ENCODE measurements around the gene GPR148. TPM values are rescaled to one million over a fixed set of nuclear protein-coding genes. Genes with fewer than 3 reads are reported as not detected.

Gene GPR148
- total RNA-seq, 2 experiments from 2014 or later, result not detected

GRCh38 chr2:130756053-130756873 lies 27.4 kb downstream of the GPR148 start:
- peak; percentile 12 for DNase-seq
- H3K4me3 Mint-ChIP-seq, result no peak overlapping the region
- no peaks in the 10 kb centered on the region for H3K36me3 Mint-ChIP-seq (ENCODE audit: low read depth)
- H3K9me3 Mint-ChIP-seq, result no peaks in the 10 kb centered on the region
- peaks cover 48% of the 10 kb centered on the region for H3K27me3 Mint-ChIP-seq (ENCODE audit: low read depth)
- CTCF ChIA-PET, result no interaction called here
- peaks cover 3% of the 10 kb centered on the region for H3K4me1 Mint-ChIP-seq (ENCODE audit: low read depth)
- intact Hi-C loops (cut with micrococcal nuclease), result no loop called here
- H3K27ac Mint-ChIP-seq, result no peak overlapping the region

DNA sequence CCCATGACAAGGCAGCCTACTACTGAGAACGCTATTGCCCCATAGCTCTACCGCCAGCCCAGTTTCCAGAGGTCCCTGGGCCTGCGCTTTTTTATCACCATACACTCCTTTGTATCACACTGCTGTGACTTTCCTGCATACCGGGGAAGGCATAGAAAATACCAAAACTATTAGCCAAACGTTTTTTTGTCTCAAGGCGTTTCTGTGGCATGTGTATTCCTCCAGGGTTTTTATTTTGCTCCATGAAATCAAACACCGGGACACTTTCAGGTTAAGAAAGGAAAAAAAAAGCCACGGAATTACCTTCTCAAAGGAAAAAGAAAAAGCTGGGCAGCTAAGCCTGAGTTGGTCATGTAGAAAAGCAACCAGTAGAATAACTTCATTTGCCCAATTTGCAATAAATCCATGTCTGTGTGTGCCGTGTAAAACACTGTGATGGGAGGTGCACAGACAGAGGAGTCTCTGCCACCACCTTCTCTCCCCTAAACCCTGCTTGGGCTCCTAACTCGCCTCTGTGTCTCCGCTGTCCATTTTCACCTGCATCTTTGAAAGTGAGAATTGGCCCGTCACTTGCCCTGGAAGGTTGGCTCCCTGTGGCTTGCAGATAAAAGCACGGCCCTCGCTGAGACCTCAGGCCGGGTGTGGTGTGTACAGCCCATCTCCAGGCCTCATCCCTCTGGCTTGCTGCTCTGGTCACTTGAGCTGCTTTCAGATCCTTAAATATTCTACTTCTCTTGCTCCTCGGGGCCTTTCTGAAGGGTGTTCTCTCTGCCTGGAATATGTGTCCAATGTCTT lies 28.2 kb downstream of the GPR148 start:
- Mint-ChIP-seq H3K36me3 (ENCODE audit: low read depth) (no peaks in the 10 kb centered on the region), H3K9me3 (no peaks in the 10 kb centered on the region), H3K27ac (no peak overlapping the region), H3K4me3 (no peak overlapping the region), H3K27me3 (ENCODE audit: low read depth) (peaks cover 47% of the 10 kb centered on the region), H3K4me1 (ENCODE audit: low read depth) (peaks cover 3% of the 10 kb centered on the region)
- DNase-seq, result no peak
- intact Hi-C loops (cut with micrococcal nuclease), result no loop called here
- CTCF ChIA-PET, result no interaction called here

GRCh38 chr2:130759906-130760753 lies 31.3 kb downstream of the GPR148 start:
- no peak overlapping the region for H3K27ac Mint-ChIP-seq
- no peak for DNase-seq
- H3K9me3 Mint-ChIP-seq, result no peaks in the 10 kb centered on the region
- intact Hi-C loops (cut with micrococcal nuclease), result no loop called here
- peaks cover 3% of the 10 kb centered on the region for H3K4me1 Mint-ChIP-seq (ENCODE audit: low read depth)
- no peaks in the 10 kb centered on the region for H3K36me3 Mint-ChIP-seq (ENCODE audit: low read depth)
- H3K27me3 Mint-ChIP-seq (ENCODE audit: low read depth), result peaks cover 32% of the 10 kb centered on the region
- H3K4me3 Mint-ChIP-seq, result no peak overlapping the region
- CTCF ChIA-PET, result no interaction called here

GRCh38 chr2:130760754-130761751 lies 32.2 kb downstream of the GPR148 start:
- H3K27me3 Mint-ChIP-seq (ENCODE audit: low read depth), result peaks cover 30% of the 10 kb centered on the region
- H3K9me3 Mint-ChIP-seq, result no peaks in the 10 kb centered on the region
- intact Hi-C loops (cut with micrococcal nuclease), result no loop called here
- peaks cover 3% of the 10 kb centered on the region for H3K4me1 Mint-ChIP-seq (ENCODE audit: low read depth)
- H3K4me3 Mint-ChIP-seq, result no peak overlapping the region
- no peaks in the 10 kb centered on the region for H3K36me3 Mint-ChIP-seq (ENCODE audit: low read depth)
- DNase-seq, result no peak
- no peak overlapping the region for H3K27ac Mint-ChIP-seq
- CTCF ChIA-PET, result no interaction called here

DNA sequence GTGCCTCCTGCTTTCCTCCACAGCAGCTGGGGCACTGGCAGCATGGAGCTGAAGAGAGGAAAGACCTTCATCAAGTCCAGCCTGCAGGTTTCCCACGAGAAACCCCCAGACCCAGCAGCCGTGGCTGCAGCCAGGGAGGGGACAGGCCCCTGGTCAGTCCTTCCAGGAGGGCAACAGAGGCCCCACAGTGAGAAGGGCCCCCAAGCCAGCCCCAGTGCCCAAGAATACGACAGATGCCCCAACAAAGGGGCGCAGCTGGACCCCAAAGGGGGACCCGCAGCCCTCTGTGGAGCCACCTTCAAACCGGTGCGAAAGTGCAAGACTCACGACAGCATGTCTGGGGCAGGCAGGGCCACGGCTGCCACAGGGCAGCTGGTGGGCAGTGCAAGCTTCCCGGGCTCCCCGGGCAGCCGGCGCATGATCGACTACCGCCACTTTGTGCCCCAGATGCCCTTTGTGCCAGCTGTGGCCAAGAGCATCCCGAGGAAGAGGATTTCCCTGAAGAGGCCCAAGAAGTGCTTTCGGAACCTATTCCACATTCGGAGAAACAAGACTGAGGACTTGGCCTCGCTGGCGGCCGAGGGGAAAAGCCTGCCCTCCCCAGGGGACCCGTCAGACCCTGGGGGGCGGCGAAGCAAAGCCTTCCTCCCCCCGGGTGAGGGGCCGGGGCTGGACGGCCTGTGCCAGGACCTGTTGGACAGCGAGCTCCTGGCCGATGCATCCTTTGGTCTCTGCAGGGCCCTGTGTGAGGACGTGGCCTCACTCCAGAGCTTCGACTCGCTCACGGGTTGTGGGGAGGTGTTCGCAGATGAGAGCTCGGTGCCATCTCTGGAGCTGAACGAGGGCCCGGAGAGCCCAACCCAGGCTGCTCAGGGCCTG lies 33.4 kb downstream of the GPR148 start:
- DNase-seq, result no peak
- intact Hi-C loops (cut with micrococcal nuclease), result no loop called here
- Mint-ChIP-seq H3K4me1 (ENCODE audit: low read depth) (no peaks in the 10 kb centered on the region), H3K36me3 (ENCODE audit: low read depth) (no peaks in the 10 kb centered on the region), H3K9me3 (no peaks in the 10 kb centered on the region), H3K4me3 (no peak overlapping the region), H3K27me3 (ENCODE audit: low read depth) (peaks cover 21% of the 10 kb centered on the region), H3K27ac (no peak overlapping the region)
- CTCF ChIA-PET, result no interaction called here

- intact Hi-C loops (cut with micrococcal nuclease), result no loop called here
- H3K4me3 Mint-ChIP-seq, result no peak overlapping the region
- no peak for DNase-seq
- no peak overlapping the region for H3K27ac Mint-ChIP-seq
- no peaks in the 10 kb centered on the region for H3K4me1 Mint-ChIP-seq (ENCODE audit: low read depth)
- H3K9me3 Mint-ChIP-seq, result no peaks in the 10 kb centered on the region
- CTCF ChIA-PET, result no interaction called here
- peaks cover 17% of the 10 kb centered on the region for H3K27me3 Mint-ChIP-seq (ENCODE audit: low read depth)
- no peaks in the 10 kb centered on the region for H3K36me3 Mint-ChIP-seq (ENCODE audit: low read depth)
Observed at GRCh38 chr2:130762910-130763385, 34.1 kb downstream of the GPR148 start.

- H3K4me3 Mint-ChIP-seq, result no peak overlapping the region
- no peaks in the 10 kb centered on the region for H3K36me3 Mint-ChIP-seq (ENCODE audit: low read depth)
- DNase-seq, result no peak
- no peak overlapping the region for H3K27ac Mint-ChIP-seq
- CTCF ChIA-PET, result no interaction called here
- H3K9me3 Mint-ChIP-seq, result no peaks in the 10 kb centered on the region
- H3K4me1 Mint-ChIP-seq (ENCODE audit: low read depth), result no peaks in the 10 kb centered on the region
- intact Hi-C loops (cut with micrococcal nuclease), result no loop called here
- H3K27me3 Mint-ChIP-seq (ENCODE audit: low read depth), result peaks cover 15% of the 10 kb centered on the region
Observed at GRCh38 chr2:130763405-130763804, 34.5 kb downstream of the GPR148 start.

DNA sequence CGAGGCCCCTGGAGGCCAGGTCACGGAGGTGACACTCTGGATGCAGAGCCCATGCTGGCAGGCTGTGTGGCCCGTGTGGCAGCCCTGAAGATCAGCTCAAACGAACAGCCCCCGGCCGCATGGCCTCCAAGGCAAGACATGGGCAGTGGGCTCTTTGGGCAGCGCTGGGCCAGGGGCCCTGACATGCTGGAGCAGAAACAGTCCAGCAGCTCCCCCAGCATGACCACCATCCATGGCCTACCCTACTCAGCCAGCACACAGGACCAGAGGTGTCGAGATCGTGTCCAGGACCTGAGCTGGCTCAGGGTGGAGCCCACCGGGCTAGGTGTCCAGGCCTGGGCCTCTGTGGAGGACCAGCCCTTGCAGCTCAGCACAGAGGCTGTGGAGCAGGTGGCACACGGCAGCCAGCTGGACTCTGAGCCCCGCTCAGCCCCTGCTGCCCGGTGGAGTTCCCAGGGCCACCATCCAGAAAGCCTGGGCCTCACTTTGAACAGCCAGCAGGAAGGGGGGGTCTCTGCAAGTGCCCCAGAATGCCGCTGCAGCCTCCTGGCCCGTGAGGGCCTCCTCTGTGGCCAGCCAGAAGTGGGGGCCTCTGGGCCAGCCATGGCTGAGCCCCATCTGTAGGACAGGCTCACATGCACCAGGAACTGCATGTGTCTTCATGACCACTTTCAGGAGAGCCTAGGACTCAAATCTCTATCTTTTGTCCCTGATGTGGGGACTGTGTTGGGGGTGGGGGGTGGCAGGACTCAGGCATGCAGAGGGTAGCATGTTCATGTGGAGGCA lies 35.4 kb downstream of the GPR148 start:
- H3K4me1 Mint-ChIP-seq (ENCODE audit: low read depth), result no peaks in the 10 kb centered on the region
- H3K36me3 Mint-ChIP-seq (ENCODE audit: low read depth), result no peaks in the 10 kb centered on the region
- no peak for DNase-seq
- CTCF ChIA-PET, result no interaction called here
- H3K27ac Mint-ChIP-seq, result no peak overlapping the region
- peaks cover 17% of the 10 kb centered on the region for H3K27me3 Mint-ChIP-seq (ENCODE audit: low read depth)
- intact Hi-C loops (cut with micrococcal nuclease), result no loop called here
- H3K4me3 Mint-ChIP-seq, result no peak overlapping the region
- H3K9me3 Mint-ChIP-seq, result no peaks in the 10 kb centered on the region

GRCh38 chr2:130764821-130765115 lies 35.9 kb downstream of the GPR148 start:
- CTCF ChIA-PET, result no interaction called here

GRCh38 chr2:130765464-130765863 lies 36.6 kb downstream of the GPR148 start:
- no peaks in the 10 kb centered on the region for H3K9me3 Mint-ChIP-seq
- H3K27me3 Mint-ChIP-seq (ENCODE audit: low read depth), result peaks cover 17% of the 10 kb centered on the region
- no peak for DNase-seq
- H3K4me1 Mint-ChIP-seq (ENCODE audit: low read depth), result no peaks in the 10 kb centered on the region
- no peak overlapping the region for H3K27ac Mint-ChIP-seq
- H3K36me3 Mint-ChIP-seq (ENCODE audit: low read depth), result no peaks in the 10 kb centered on the region
- intact Hi-C loops (cut with micrococcal nuclease), result no loop called here
- no peak overlapping the region for H3K4me3 Mint-ChIP-seq
- CTCF ChIA-PET, result no interaction called here

More at GRCh38 chr2:130764821-130765115, 35.9 kb downstream of the GPR148 start:
- no peak for DNase-seq
- Mint-ChIP-seq H3K36me3 (ENCODE audit: low read depth) (no peaks in the 10 kb centered on the region), H3K4me1 (ENCODE audit: low read depth) (no peaks in the 10 kb centered on the region), H3K9me3 (no peaks in the 10 kb centered on the region), H3K27me3 (ENCODE audit: low read depth) (peaks cover 17% of the 10 kb centered on the region), H3K27ac (no peak overlapping the region), H3K4me3 (no peak overlapping the region)
- intact Hi-C loops (cut with micrococcal nuclease), result no loop called here

Measured in activated naive CD4-positive, alpha-beta T cell treated with anti-CD3 and anti-CD28 coated beads for 36 hours (primary cell).